HG03571 (cell line): ENCODE data around the gene PLEKHA5.

ENCODE experiments used
- ATAC-seq: cut with Tn5 transposase; IDR thresholded peaks from one replicate; pipeline ENCODE4 v1.9.1; 2021; ENCODE audit not compliant: unreplicated experiment

PLEKHA5 gene

GRCh38 chr12:19230299-19230866 is 100.8 kb downstream of the PLEKHA5 start:
- no peak for ATAC-seq

GRCh38 chr12:19230896-19231295 is 101.4 kb downstream of the PLEKHA5 start:
- ATAC-seq: no peak

DNA sequence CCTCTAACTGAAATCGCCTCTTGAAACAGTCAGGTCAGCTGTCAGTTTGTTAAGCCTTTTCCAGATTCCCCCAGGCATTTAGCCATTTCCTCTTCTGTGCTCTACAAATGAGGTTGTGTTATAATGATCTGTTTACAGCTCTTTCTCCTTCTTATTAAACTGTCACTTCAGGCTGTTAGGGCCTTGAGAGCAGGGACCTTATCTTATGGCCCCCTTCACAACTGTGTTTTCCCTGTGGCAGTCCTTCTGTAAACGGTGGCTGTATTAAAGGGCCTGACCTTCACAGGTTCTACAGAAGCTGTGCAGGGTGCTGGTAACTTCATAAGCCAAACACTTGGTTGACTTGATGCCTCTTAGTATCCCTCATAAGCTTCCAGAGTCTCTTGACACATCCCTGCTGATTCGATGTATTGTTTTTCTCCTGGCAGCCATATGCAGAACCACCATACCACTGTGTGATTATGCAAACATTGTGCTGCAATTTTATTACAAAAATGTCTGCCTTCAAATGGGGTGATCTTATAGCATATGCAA is 104.7 kb downstream of the PLEKHA5 start:
- no peak for ATAC-seq

DNA sequence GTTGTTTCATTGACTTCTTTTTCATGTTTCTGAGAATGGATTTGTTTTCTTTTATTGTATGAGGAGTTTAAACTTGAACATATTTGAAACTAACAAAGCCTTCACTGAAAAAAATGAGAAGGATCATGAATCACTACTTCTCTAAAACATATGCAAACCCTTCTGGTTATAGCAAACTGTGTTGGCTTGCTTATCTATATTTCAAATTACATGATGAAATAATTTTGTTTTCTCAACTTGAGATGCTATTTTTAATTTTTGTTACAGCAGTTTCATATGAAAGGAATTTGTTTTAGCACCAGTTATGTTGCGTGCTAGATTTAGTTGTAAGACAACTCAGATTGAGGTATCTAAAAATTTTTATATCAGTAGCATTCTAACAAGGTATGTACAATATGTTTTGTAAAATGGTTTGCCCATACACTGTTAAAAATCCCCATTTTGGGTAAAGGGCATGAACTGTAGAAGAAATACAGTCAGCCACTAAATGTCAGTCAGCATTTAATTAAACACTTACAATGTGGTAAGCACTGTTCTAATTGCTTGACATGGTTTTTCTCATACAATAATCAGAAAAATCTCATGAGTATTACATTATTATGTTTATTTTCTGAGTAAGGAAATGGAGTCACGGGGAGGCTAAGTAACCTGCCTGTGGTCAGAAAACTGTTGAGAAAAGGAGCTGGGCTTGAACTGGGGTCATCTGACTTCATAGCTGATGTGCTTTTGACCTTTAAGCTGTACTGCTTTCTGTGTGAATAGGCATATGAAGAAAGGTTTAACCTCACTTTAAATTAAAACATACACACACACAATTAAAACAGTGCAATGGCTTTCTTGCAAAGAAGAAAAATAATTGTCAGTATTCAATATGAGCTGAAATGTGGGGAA is 105.7 kb downstream of the PLEKHA5 start:
- ATAC-seq: no peak

GRCh38 chr12:19236656-19237055 is 107.1 kb downstream of the PLEKHA5 start:
- ATAC-seq: no peak

DNA sequence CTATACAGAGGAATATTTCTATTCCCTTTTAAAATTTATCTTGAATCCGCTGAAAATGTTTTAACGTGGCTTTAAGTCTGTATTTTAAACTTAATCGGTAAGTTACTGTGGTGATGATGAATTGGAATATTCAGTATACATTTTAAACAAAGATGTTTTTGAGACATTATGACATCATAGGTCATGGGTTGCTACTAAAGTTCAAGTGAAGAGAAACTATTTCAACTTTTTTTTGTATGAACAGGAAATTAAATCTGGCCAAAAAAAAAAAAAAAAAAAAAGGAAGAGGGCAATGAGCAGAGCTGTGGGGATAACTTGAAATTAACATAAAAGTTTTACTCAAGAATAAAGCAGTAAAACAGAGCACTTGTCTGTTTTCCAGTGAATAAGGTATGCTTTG is 109.0 kb downstream of the PLEKHA5 start:
- ATAC-seq: no peak

- ATAC-seq: no peak
These were observed 109.6 kb downstream of the PLEKHA5 start for GRCh38 chr12:19239102-19239501.

DNA sequence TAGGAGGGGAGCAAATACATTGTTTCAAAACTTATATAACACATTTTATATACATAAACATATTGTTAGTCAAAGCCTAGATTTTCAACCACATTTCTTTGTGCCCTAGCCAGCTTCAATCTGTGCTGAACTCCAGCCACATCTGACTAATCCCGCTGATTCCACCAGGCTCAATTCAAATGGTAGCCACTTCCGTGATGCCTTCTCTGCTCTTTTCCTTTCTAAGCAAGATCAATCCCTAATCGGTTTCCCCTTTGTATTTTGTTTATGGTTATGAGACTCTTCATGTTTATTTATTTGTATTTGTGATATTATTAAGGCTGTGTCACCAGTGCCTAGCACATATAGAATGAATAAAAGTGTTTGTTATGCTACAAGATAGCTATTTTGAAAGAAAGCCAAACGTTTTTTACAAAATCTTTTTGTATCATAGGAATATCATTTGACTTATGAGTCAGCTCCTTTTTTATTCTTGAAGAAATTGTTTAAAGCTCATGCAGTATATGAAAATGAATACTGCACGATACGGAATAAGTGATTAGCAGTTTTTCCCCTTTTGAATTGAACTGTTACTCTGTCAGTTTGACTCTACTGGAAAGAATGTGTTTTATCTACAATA is 110.2 kb downstream of the PLEKHA5 start:
- ATAC-seq: no peak

- ATAC-seq: no peak
These were observed 113.0 kb downstream of the PLEKHA5 start for GRCh38 chr12:19242581-19242980.

- no peak for ATAC-seq
These were observed 114.0 kb downstream of the PLEKHA5 start for GRCh38 chr12:19243551-19243950.

- no peak for ATAC-seq
These were observed 114.8 kb downstream of the PLEKHA5 start for GRCh38 chr12:19244312-19244711.

DNA sequence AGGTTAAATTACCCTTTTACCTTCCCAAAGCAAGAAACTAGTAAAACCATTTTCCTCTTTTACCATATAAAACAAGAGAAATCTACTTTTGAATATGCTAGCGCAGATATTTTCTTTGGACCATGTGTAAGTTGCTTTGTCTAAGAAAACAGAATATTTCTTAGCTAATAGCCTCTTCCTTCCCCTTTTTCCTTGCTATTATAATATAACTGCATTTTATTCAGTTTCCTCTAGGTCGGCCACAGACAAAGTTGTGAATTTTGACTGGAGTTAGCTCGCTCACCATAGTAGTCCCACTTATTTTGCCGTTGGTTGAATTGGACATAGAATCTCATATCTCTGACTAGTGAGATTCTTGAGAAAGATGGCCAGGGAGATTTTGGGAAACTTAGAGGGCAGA is 115.6 kb downstream of the PLEKHA5 start:
- ATAC-seq: no peak

DNA sequence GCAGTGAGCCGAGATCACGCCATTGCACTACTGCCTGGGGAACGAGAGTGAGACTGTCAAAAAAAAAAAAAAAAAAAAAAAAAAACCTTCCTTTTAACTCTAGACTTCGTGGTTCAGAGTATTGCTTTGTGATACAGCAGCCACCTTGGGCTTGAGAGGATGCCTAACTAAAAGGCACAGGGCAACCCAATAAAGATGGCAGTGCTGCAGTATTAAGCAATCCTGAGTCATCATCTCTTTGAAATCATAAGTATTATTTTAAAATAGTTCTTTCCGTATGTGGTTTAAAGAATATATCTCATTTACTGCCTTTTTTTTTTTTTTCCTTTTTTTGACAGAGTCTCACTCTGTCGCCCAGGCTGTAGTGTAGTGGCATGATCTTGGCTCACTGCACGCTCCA is 116.1 kb downstream of the PLEKHA5 start:
- ATAC-seq: no peak

DNA sequence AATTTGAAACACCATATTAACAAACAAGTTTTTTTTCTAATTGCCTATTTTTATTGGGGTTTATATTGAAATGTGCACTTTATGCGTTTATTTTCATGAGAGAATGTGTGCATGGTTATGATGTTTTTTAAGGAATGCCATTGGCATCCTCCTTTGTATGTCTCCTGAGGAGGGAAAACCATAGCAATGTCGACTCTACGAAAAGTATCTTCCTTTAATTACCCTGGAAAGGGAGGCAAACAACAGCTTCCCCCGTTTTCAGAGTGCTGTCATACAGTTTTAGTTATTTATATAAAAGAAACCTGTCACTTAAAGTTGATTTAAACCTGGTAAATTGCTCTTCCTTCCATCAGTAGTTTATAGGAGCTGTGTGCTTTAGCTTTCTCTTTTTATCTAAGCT is 117.4 kb downstream of the PLEKHA5 start:
- ATAC-seq: no peak

DNA sequence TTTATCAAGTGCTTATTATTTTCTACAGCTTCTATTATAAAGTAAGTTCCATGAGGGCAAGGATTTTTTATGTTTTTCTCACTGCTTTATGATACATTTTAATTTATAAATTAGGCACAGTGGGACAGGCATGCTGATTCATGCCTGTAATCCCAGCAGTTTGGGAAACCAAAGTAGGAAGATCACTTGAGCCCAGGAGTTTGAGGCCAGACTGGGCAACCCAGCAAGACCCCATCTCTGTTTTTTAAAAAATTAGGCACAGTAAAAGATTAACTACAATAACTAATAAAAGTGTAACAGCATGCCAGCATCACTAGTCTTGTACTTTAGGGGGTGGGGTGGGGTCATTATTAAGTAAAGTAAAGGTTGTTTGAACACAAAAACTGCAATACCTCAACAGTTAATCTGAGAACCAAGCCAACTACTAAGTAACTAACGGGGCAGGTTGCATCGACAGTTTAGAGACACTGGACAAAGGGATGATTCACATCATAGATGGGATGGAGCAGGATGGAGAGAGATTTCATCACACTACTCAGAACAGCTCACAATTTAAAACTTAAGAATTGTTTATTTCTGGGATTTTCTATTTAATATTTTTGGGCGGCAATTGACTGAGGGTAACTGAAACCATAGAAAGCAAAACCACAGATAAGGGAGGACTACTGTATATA is 119.5 kb downstream of the PLEKHA5 start:
- no peak for ATAC-seq

DNA sequence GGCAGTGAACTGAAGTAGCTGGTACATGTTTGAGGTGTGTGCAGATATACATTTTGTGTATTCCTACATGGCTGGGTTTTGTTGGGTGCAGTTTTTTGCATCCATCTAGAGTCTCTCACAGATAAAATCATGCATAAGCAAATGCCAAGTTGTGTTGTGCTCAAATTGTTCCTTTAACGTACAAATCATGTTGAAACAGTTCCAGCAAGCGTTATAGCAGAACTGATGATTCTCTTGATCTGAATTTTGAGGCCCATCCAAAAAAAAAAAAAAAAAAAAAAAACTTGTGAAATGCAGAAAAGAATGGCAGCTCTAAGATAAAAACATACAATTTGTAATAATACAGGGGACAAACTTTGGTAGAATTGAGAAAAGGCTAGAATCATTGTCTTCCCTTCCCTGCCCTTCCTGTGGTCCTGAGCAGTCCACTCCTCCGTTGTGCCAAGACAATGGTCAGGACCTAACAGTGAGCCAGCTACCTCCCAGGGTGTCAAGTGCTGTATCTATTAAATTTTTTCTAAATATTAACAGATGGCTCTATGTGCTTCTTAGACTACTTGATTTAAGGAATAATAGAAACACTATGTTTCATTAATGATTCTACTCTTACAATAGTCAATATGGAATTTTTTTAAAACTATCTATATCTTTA is 122.1 kb downstream of the PLEKHA5 start:
- ATAC-seq: no peak

DNA sequence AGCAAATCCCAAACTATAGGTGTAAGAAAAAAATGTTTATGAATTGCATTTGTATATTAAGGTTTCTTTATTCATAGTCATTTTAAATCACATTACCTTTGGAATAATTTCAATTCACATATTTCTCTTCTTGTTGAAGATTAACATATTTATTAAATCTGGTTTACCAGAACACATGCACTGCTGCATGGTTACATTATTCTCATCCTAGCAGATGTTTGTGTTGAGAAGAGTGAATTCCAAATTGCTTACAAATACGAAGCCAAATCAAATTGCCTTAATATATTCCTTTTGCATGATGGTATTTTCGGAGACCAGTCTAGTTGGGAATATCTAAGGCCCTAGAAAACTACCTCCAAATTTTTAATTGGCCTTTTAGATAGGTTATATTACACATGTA is 130.6 kb downstream of the PLEKHA5 start:
- ATAC-seq: no peak

GRCh38 chr12:19261773-19262172 is 132.2 kb downstream of the PLEKHA5 start:
- ATAC-seq: no peak

DNA sequence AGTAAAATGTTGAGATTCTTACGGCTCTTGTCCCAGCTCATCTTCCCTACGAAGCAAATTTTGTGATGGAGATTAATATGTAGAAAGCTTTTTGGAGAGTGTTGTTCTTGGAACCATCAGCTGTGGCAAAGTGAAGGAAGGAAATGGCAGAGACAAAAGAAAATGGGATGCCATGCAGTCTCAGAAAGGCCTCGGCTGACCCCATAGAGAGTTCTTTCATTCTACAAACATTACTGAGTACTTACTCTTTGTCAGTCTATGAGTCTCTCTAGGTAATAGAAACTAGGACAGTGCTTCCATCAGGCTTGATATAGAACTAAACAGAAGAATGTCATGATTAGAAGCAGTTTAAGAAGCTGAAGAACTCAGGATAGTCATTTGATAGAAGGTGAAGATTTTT is 134.1 kb downstream of the PLEKHA5 start:
- no peak for ATAC-seq

DNA sequence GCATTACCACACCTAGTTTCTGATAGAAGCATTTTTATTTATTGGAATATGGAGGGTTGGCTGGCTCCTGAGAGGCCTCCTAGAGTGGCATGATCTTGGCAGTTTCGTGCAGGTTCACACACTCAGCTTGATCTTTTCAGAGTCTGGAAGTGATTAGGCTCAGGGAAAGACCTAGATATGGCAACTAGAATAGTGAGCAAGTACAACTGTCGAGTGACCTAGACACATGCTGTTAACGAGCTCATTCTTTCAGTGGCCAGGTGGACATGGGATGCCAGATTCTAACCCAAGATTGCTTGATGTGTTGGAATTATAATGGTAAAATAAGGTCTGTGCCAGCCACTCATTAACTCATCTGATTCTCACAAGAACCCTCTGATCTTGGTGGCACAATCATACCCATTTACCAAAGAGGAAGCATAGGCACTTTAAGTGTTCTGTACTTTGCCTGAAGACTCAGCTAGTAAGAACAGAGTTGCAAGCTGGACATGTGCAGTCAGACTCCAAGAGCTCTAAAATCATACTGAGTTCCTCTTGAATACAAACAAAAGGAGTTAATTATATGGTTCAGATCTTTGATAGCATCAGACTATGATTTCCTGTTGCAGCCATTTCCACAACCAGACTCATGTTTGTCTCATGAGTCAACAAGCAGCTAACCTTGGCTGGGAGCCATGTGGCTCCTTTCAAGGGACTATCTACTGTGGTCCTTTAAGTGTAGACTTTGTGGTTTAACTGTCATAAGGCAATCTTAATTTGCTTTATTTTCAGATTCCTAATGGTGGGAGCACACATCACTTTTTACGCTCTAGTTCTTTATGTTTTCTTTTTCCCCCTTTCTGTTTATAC is 144.2 kb downstream of the PLEKHA5 start:
- ATAC-seq: no peak
